ENCODE results near the gene QRICH1. TPM values are rescaled to one million over a fixed set of nuclear protein-coding genes. Genes with fewer than 3 reads are reported as not detected.
A peak's percentile ranks its signal among the peaks of the same experiment; 100 is the strongest.

The QRICH1 gene
- total RNA-seq, 1 experiment from 2014 or later: 87.5 TPM

DNA sequence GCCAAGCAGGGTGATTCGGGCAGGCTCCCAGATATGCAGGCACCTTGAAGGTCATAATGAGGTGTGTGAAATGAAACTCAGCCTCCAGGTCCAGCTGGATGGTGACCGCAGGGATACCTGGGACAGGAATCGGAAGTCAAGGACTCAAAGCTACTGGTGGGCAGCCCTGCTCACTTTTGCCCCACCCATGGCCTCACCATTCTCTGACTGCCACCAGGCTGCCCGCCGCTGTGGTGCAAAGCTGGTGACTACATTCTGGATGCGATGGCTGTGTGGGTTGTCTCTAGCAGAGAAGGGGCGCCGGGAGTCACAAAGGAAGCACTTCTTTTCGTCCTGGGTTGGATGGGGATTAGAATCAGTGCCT lies 38.2 kb upstream of the QRICH1 start:
- Histone ChIP-seq H3K9me2 (ENCODE audit: insufficient read depth) (no peaks in the 10 kb centered on the region), H3K27me3 (ENCODE audit: insufficient read depth, low read depth) (no peaks in the 10 kb centered on the region), H3K36me3 (ENCODE audit: low read depth) (no peaks in the 10 kb centered on the region), H3K4me2 (peak overlapping the region; percentile 99), H4K20me1 (ENCODE audit: insufficient read depth) (no peaks in the 10 kb centered on the region), H3F3A (ENCODE audit: insufficient read depth, low read depth) (peaks cover 22% of the 10 kb centered on the region), H3K9me3 (ENCODE audit: insufficient read depth, low read depth) (no peaks in the 10 kb centered on the region), H3K79me2 (ENCODE audit: low read depth) (peaks cover 18% of the 10 kb centered on the region), H2AFZ (0 out of 2 replicates have a peak overlapping the region, but pooled peaks have one; percentile 97), H3K27ac (peak overlapping the region; percentile 92), H3K4me3 (peak overlapping the region; percentile 78), H3K4me1 (replicated peaks; ENCODE audit: insufficient read depth) (peaks cover 19% of the 10 kb centered on the region)
- no peak for TF ChIP-seq EZH2 (IDR thresholded peaks at IDR 0.05; ENCODE audit: low read depth)
- TF ChIP-seq, protein P1, sequence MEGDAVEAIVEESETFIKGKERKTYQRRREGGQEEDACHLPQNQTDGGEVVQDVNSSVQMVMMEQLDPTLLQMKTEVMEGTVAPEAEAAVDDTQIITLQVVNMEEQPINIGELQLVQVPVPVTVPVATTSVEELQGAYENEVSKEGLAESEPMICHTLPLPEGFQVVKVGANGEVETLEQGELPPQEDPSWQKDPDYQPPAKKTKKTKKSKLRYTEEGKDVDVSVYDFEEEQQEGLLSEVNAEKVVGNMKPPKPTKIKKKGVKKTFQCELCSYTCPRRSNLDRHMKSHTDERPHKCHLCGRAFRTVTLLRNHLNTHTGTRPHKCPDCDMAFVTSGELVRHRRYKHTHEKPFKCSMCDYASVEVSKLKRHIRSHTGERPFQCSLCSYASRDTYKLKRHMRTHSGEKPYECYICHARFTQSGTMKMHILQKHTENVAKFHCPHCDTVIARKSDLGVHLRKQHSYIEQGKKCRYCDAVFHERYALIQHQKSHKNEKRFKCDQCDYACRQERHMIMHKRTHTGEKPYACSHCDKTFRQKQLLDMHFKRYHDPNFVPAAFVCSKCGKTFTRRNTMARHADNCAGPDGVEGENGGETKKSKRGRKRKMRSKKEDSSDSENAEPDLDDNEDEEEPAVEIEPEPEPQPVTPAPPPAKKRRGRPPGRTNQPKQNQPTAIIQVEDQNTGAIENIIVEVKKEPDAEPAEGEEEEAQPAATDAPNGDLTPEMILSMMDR (conservative IDR thresholded peaks at IDR 0.05): no peak
- ChIA-PET POLR2A (ENCODE audit: unreplicated experiment) (interaction anchor here (0.5 to 0.8 kb wide), 5 partner anchors 28 to 1215 kb away, joined by 3 to 14 read pairs (median 3); partner anchors contain the start of genes QARS1 and QRICH1), CTCF (interaction anchor here (1.0 kb wide), 1 partner anchor 38 kb away, joined by 5 read pairs; no protein-coding TSS in a partner anchor)
- intact Hi-C loops (cut with micrococcal nuclease; ENCODE audit: unreplicated experiment): loop anchor here (1.0 kb wide), 1 partner anchor 12 kb away; the partner anchor contains the start of gene USP19
- DNase-seq: no peak
- no TSS peak for BruUV-seq (replicated peaks)

DNA sequence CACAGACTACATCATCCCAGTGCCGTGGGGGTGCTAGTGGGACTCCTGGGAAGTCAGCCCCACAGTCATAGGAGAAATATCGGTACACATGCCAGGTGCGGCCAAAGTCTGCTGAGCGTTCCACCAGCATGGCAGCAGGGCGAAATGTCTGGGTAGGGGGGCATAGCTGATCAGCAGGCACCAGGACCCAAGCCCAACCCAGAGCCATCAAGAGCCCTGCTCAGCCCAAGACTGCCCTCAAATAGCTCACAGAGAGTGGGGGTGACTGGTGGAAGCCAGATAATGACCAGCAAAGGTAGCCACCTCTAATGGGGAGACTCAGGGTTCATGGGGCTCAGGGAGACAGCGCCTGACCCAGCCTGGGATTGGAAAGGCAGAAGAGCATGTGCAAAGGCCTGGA lies 37.7 kb upstream of the QRICH1 start:
- Histone ChIP-seq H3K27me3 (ENCODE audit: insufficient read depth, low read depth) (no peaks in the 10 kb centered on the region), H3K4me3 (peak overlapping the region; percentile 78), H3K4me2 (peak overlapping the region; percentile 99), H3K27ac (peak overlapping the region; percentile 92), H2AFZ (no peak overlapping the region), H3F3A (ENCODE audit: insufficient read depth, low read depth) (peaks cover 22% of the 10 kb centered on the region), H3K9me3 (ENCODE audit: insufficient read depth, low read depth) (no peaks in the 10 kb centered on the region), H4K20me1 (ENCODE audit: insufficient read depth) (no peaks in the 10 kb centered on the region), H3K9me2 (ENCODE audit: insufficient read depth) (no peaks in the 10 kb centered on the region), H3K4me1 (replicated peaks; ENCODE audit: insufficient read depth) (peaks cover 19% of the 10 kb centered on the region), H3K79me2 (ENCODE audit: low read depth) (peaks cover 18% of the 10 kb centered on the region), H3K36me3 (ENCODE audit: low read depth) (no peaks in the 10 kb centered on the region)
- ChIA-PET POLR2A (ENCODE audit: unreplicated experiment) (interaction anchor here (0.5 kb wide), 1 partner anchor 1215 kb away, joined by 14 read pairs; no protein-coding TSS in a partner anchor), CTCF (no interaction called here)
- DNase-seq: no peak
- intact Hi-C loops (cut with micrococcal nuclease; ENCODE audit: unreplicated experiment): no loop called here
- TF ChIP-seq, protein P1 (conservative IDR thresholded peaks at IDR 0.05): no peak
- no peak for TF ChIP-seq EZH2 (IDR thresholded peaks at IDR 0.05; ENCODE audit: low read depth)
- no TSS peak for BruUV-seq (replicated peaks)

DNA sequence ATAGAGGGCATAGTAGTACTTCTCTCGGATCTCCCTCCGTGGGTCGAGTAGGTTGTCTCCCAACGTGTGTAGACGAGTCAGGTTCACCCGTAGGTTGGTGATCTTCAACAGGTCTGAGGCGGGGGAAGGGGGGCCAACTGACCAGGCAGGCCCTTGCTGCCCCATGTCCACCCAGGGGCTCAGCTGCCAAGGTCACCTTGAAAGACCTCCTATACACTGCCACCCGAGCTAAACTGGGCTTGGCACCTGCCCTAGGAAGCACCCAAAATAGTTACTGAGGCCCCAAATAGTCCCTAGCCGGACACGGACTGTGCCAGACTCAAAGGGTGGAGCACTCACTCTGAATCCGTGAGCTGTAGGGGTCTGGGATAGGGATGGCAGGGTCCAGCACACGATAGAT lies 37.2 kb upstream of the QRICH1 start:
- Histone ChIP-seq H3K9me3 (ENCODE audit: insufficient read depth, low read depth) (no peaks in the 10 kb centered on the region), H3K27ac (peak overlapping the region; percentile 92; the same call in 1 of the 2 replicates), H3K27me3 (ENCODE audit: insufficient read depth, low read depth) (no peaks in the 10 kb centered on the region), H3K9me2 (ENCODE audit: insufficient read depth) (no peaks in the 10 kb centered on the region), H4K20me1 (ENCODE audit: insufficient read depth) (no peaks in the 10 kb centered on the region), H3F3A (ENCODE audit: insufficient read depth, low read depth) (peaks cover 22% of the 10 kb centered on the region), H3K36me3 (ENCODE audit: low read depth) (no peaks in the 10 kb centered on the region), H3K4me3 (peak overlapping the region; percentile 78; the same call in 1 of the 2 replicates), H3K4me2 (peak overlapping the region; percentile 99), H2AFZ (no peak overlapping the region), H3K79me2 (ENCODE audit: low read depth) (peaks cover 18% of the 10 kb centered on the region), H3K4me1 (replicated peaks; ENCODE audit: insufficient read depth) (peaks cover 19% of the 10 kb centered on the region)
- DNase-seq: no peak
- intact Hi-C loops (cut with micrococcal nuclease; ENCODE audit: unreplicated experiment): no loop called here
- TF ChIP-seq, protein P1 (conservative IDR thresholded peaks at IDR 0.05): no peak
- TF ChIP-seq EZH2 (IDR thresholded peaks at IDR 0.05; ENCODE audit: low read depth): no peak
- BruUV-seq (replicated peaks): no TSS peak
- ChIA-PET POLR2A (ENCODE audit: unreplicated experiment) (no interaction called here), CTCF (no interaction called here)
